GM23338 (cell line): ENCODE data around the gene AK3. TPM values are rescaled to one million over a fixed set of nuclear protein-coding genes. Genes with fewer than 3 reads are reported as not detected.
A peak's percentile ranks its signal among the peaks of the same experiment; 100 is the strongest.

Experiments
- ATAC-seq: fragments of 200-7000 bp; cut with Tn5 transposase; 3 replicates; pipeline ENCODE4 v1.9.1; 2020
- DNase-seq: peaks from one replicate; pipeline ENCODE4 v3.0.0-alpha.2; 2015; ENCODE audit warnings: low spot score
- H2AFZ ChIP-seq: fragments of 200-600 bp; sonication (generic); 2 replicates; pipeline ENCODE4 v1.8.0; 2016; ENCODE audit warnings: antibody characterized with exemption, mild to moderate bottlenecking, moderate library complexity
- H3F3A ChIP-seq: fragments of 200-600 bp; sonication (generic); replicated peaks from 2 replicates; pipeline ENCODE4 v1.8.0; 2017; ENCODE audit warnings: antibody characterized with exemption, mixed run types, low read depth
- H3K27ac ChIP-seq: fragments of 200-600 bp; sonication (generic); 2 replicates; pipeline ENCODE4 v1.6.1; 2016; ENCODE audit warnings: low read depth
- H3K27me3 ChIP-seq: fragments of 200-600 bp; sonication (generic); 2 replicates; pipeline ENCODE4 v1.8.0; 2016; ENCODE audit warnings: mild to moderate bottlenecking, mixed run types, moderate library complexity; ENCODE audit not compliant: insufficient read depth
- H3K36me3 ChIP-seq: fragments of 200-600 bp; sonication (generic); 2 replicates; pipeline ENCODE4 v1.8.0; 2016; ENCODE audit warnings: mild to moderate bottlenecking; ENCODE audit not compliant: insufficient read depth
- H3K4me1 ChIP-seq: fragments of 200-600 bp; sonication (generic); 2 replicates; pipeline ENCODE4 v1.8.0; 2016; ENCODE audit warnings: mild to moderate bottlenecking, moderate library complexity; ENCODE audit not compliant: insufficient read depth
- H3K4me2 ChIP-seq: fragments of 200-600 bp; sonication (generic); 2 replicates; pipeline ENCODE4 v1.7.1; 2017; ENCODE audit warnings: mixed run types
- H3K4me3 ChIP-seq: fragments of 200-600 bp; sonication (generic); 2 replicates; pipeline ENCODE4 v1.6.1; 2016; ENCODE audit warnings: mixed run types
- H3K79me2 ChIP-seq: fragments of 200-600 bp; sonication (generic); replicated peaks from 2 replicates; pipeline ENCODE4 v1.8.0; 2017; ENCODE audit warnings: mild to moderate bottlenecking; ENCODE audit not compliant: insufficient read depth
- H3K9me2 ChIP-seq: fragments of 200-600 bp; sonication (generic); 2 replicates; pipeline ENCODE4 v1.8.0; 2017; ENCODE audit not compliant: insufficient read depth
- H4K20me1 ChIP-seq: fragments of 200-600 bp; sonication (generic); replicated peaks from 2 replicates; pipeline ENCODE4 v1.8.0; 2017; ENCODE audit warnings: mild to moderate bottlenecking; ENCODE audit not compliant: insufficient read depth
- H3K27ac Mint-ChIP-seq: 2 replicates; pipeline ENCODE4 v1.8.0; 2020; ENCODE audit warnings: inconsistent platforms, mild to moderate bottlenecking, moderate library complexity, mixed read lengths
- H3K27me3 Mint-ChIP-seq: 3 replicates; pipeline ENCODE4 v1.8.0; 2022; ENCODE audit warnings: low read depth, mild to moderate bottlenecking, moderate library complexity, mixed read lengths, inconsistent platforms; ENCODE audit not compliant: insufficient read depth, poor library complexity
- H3K36me3 Mint-ChIP-seq: 3 replicates; pipeline ENCODE4 v1.8.0; 2021; ENCODE audit warnings: low read depth, mild to moderate bottlenecking, inconsistent platforms, moderate library complexity, mixed read lengths
- H3K4me1 Mint-ChIP-seq: 3 replicates; pipeline ENCODE4 v1.8.0; 2020; ENCODE audit warnings: mild to moderate bottlenecking, inconsistent platforms, mixed read lengths
- H3K4me3 Mint-ChIP-seq: 3 replicates; pipeline ENCODE4 v1.8.0; 2021; ENCODE audit warnings: moderate library complexity, mild to moderate bottlenecking, inconsistent platforms, mixed read lengths
- H3K9me3 Mint-ChIP-seq: 3 replicates; pipeline ENCODE4 v1.8.0; 2020; ENCODE audit warnings: moderate library complexity, mild to moderate bottlenecking, inconsistent platforms, mixed read lengths
- CREB1 ChIP-seq: fragments of 250-450 bp; sonication (Bioruptor Pico); IDR thresholded peaks from 2 replicates; pipeline ENCODE4 v1.5.0; 2020; ENCODE audit warnings: low read depth, mild to moderate bottlenecking, moderate library complexity
- ETS1 ChIP-seq: IDR thresholded peaks from 2 replicates; pipeline ENCODE4 v1.6.1; 2016; ENCODE audit warnings: antibody characterized with exemption
- EZH2 ChIP-seq: fragments of 200-600 bp; sonication (generic); IDR thresholded peaks from one replicate; pipeline ENCODE4 v1.8.0; 2017; ENCODE audit warnings: antibody characterized with exemption, mild to moderate bottlenecking, low read depth; ENCODE audit not compliant: unreplicated experiment
- EZH2phosphoT487 ChIP-seq: fragments of 200-600 bp; sonication (generic); IDR thresholded peaks from one replicate; pipeline ENCODE4 v1.8.1; 2018; ENCODE audit warnings: antibody characterized with exemption; ENCODE audit not compliant: unreplicated experiment
- JUNB ChIP-seq: IDR thresholded peaks from one replicate; pipeline ENCODE4 v1.6.1; 2016; ENCODE audit warnings: antibody characterized with exemption; ENCODE audit not compliant: unreplicated experiment
- NANOG ChIP-seq: IDR thresholded peaks from 2 replicates; pipeline ENCODE4 v1.6.1; 2016; ENCODE audit warnings: antibody characterized with exemption, borderline replicate concordance
- POLR2AphosphoS5 ChIP-seq: IDR thresholded peaks from 2 replicates; pipeline ENCODE4 v1.6.1; 2016; ENCODE audit warnings: antibody characterized with exemption, low read depth
- REST ChIP-seq: IDR thresholded peaks from one replicate; pipeline ENCODE4 v1.6.1; 2018; ENCODE audit warnings: antibody characterized with exemption; ENCODE audit not compliant: unreplicated experiment
- STAT1 ChIP-seq: IDR thresholded peaks from one replicate; pipeline ENCODE4 v1.6.1; 2016; ENCODE audit warnings: antibody characterized with exemption; ENCODE audit not compliant: unreplicated experiment
- ZNF114 ChIP-seq: fragments of 250-450 bp; sonication (Bioruptor Pico); IDR thresholded peaks from 2 replicates; pipeline ENCODE4 v1.5.0; 2020; ENCODE audit warnings: mild to moderate bottlenecking, moderate library complexity
- ZNF331 ChIP-seq: fragments of 250-450 bp; sonication (Bioruptor Pico); IDR thresholded peaks from 2 replicates; pipeline ENCODE4 v1.5.0; 2020; ENCODE audit warnings: low read depth, mild to moderate bottlenecking, moderate library complexity
- polyA plus RNA-seq: library from polyadenylated mRNA; unstranded; fragments of >200 nt; fragmentation: Nextera tagmentation; extraction: Ambion mirVana; gene quantifications from 2 replicates; pipeline ENCODE4 v1.2.1, GENCODE V29; 2016
- total RNA-seq: library from RNA; depleted of rRNA; stranded (reverse); fragments of >200 nt; shearing (Covaris generic); gene quantifications from 2 replicates; pipeline ENCODE4 v1.2.3, GENCODE V29; 2014

AK3 gene
- total and polyA plus RNA-seq, 2 experiments from 2014 or later, result 30.1 to 40.2 TPM

- H3K36me3 Mint-ChIP-seq, result peaks cover under 1% of the 10 kb centered on the region; the same call in 1 of the 3 replicates
- peaks cover 5% of the 10 kb centered on the region for H3K27me3 Mint-ChIP-seq
- H3K27ac Mint-ChIP-seq, result no peak overlapping the region
- Histone ChIP-seq H2AFZ (no peak overlapping the region), H3K36me3 (no peaks in the 10 kb centered on the region), H3F3A (no peaks in the 10 kb centered on the region), H3K4me1 (peaks cover 41% of the 10 kb centered on the region), H3K4me2 (peak overlapping the region; percentile 89), H3K9me2 (no peaks in the 10 kb centered on the region), H3K27me3 (0 out of 2 replicates have a peak, but pooled peaks cover 2% of the 10 kb centered on the region), H3K4me3 (peak overlapping the region; percentile 79), H3K79me2 (peaks cover 13% of the 10 kb centered on the region; the same call in 1 of the 2 replicates), H3K27ac (no peak overlapping the region), H4K20me1 (no peaks in the 10 kb centered on the region)
- no peaks in the 10 kb centered on the region for H3K9me3 Mint-ChIP-seq
- peaks cover 55% of the 10 kb centered on the region for H3K4me1 Mint-ChIP-seq
- ATAC-seq (no peak), DNase-seq (no peak)
- TF ChIP-seq NANOG (no peak), ZNF331 (no peak), ETS1 (no peak), EZH2 (no peak), EZH2phosphoT487 (no peak)
- H3K4me3 Mint-ChIP-seq, result peak overlapping the region; percentile 75
Observed at GRCh38 chr9:4665357-4665756, 75.6 kb downstream of the AK3 start.

- Histone ChIP-seq H3K27me3 (0 out of 2 replicates have a peak, but pooled peaks cover 2% of the 10 kb centered on the region), H2AFZ (no peak overlapping the region), H3K79me2 (peaks cover 13% of the 10 kb centered on the region; the same call in 1 of the 2 replicates), H4K20me1 (no peaks in the 10 kb centered on the region), H3K36me3 (no peaks in the 10 kb centered on the region), H3F3A (no peaks in the 10 kb centered on the region), H3K4me2 (peak overlapping the region; percentile 89), H3K4me1 (peaks cover 40% of the 10 kb centered on the region), H3K9me2 (no peaks in the 10 kb centered on the region), H3K27ac (peak overlapping the region; percentile 33; the same call in 1 of the 2 replicates), H3K4me3 (peak overlapping the region; percentile 79; the same call in 1 of the 2 replicates)
- Mint-ChIP-seq H3K27me3 (peaks cover 5% of the 10 kb centered on the region), H3K9me3 (0 out of 3 replicates have a peak, but pooled peaks cover 3% of the 10 kb centered on the region), H3K36me3 (peaks cover 4% of the 10 kb centered on the region; the same call in 1 of the 3 replicates), H3K4me1 (peaks cover 51% of the 10 kb centered on the region), H3K27ac (no peak overlapping the region), H3K4me3 (peak overlapping the region; percentile 75)
- ATAC-seq (no peak), DNase-seq (no peak)
- TF ChIP-seq POLR2AphosphoS5 (no peak), EZH2phosphoT487 (no peak), REST (no peak), STAT1 (no peak), CREB1 (no peak), ZNF331 (no peak), ZNF114 (no peak), JUNB (no peak), ETS1 (no peak), NANOG (no peak), EZH2 (no peak)
Observed at GRCh38 chr9:4663956-4664355, 77.0 kb downstream of the AK3 start.
